ENCODE results near the gene FILIP1L.
A peak's percentile ranks its signal among the peaks of the same experiment; 100 is the strongest.
"Not testable (repeated sequence)": the region's sequence is repeated elsewhere in the genome, so short reads cannot be mapped to it uniquely, and the experiment has no call there.

Gene FILIP1L

GRCh38 chr3:100097919-100098783 is 16.1 kb downstream of the FILIP1L start:
- no peak overlapping the region for H3K4me3 ChIP-seq (replicated peaks in 1 of 2; ENCODE audit: low read depth in 2 of 2, low read length in 2 of 2)
- peak in 1 of 2 donors; percentile 37 for DNase-seq (ENCODE audit: low read depth in 2 of 2)
- no peak for TF ChIP-seq CTCF (IDR thresholded peaks at IDR 0.05; ENCODE audit: low read depth, low read length)

GRCh38 chr3:100096866-100097265 is 17.4 kb downstream of the FILIP1L start:
- no peak for TF ChIP-seq CTCF (IDR thresholded peaks at IDR 0.05; ENCODE audit: low read depth, low read length)
- no peak for DNase-seq (ENCODE audit: low read depth in 2 of 2)
- no peak overlapping the region for H3K4me3 ChIP-seq (replicated peaks in 1 of 2; ENCODE audit: low read depth in 2 of 2, low read length in 2 of 2)

GRCh38 chr3:100096286-100096685 is 18.0 kb downstream of the FILIP1L start:
- DNase-seq (ENCODE audit: low read depth in 2 of 2); H3K4me3 ChIP-seq (replicated peaks in 1 of 2; ENCODE audit: low read depth in 2 of 2, low read length in 2 of 2): not testable (repeated sequence)

GRCh38 chr3:100093831-100094230 is 20.5 kb downstream of the FILIP1L start:
- no peak for TF ChIP-seq CTCF (IDR thresholded peaks at IDR 0.05; ENCODE audit: low read depth, low read length)
- DNase-seq (ENCODE audit: low read depth in 2 of 2) = peak in 1 of 2 donors; percentile 45
- H3K4me3 ChIP-seq (replicated peaks in 1 of 2; ENCODE audit: low read depth in 2 of 2, low read length in 2 of 2) = no peak overlapping the region

- H3K4me3 ChIP-seq (replicated peaks in 1 of 2; ENCODE audit: low read depth in 2 of 2, low read length in 2 of 2) = no peak overlapping the region
- no peak for DNase-seq (ENCODE audit: low read depth in 2 of 2)
- TF ChIP-seq CTCF (IDR thresholded peaks at IDR 0.05; ENCODE audit: low read depth, low read length) = no peak
Observed at GRCh38 chr3:100090669-100091005, 23.7 kb downstream of the FILIP1L start.

GRCh38 chr3:100089812-100090668 is 24.3 kb downstream of the FILIP1L start:
- peak; percentile 82 for TF ChIP-seq CTCF (IDR thresholded peaks at IDR 0.05; ENCODE audit: low read depth, low read length)
- DNase-seq (ENCODE audit: low read depth in 2 of 2) = peak; percentile 67 to 74
- H3K4me3 ChIP-seq (replicated peaks in 1 of 2; ENCODE audit: low read depth in 2 of 2, low read length in 2 of 2) = no peak overlapping the region

- no peak overlapping the region for H3K4me3 ChIP-seq (replicated peaks in 1 of 2; ENCODE audit: low read depth in 2 of 2, low read length in 2 of 2)
- DNase-seq (ENCODE audit: low read depth in 2 of 2) = peak in 1 of 2 donors; percentile 32
- TF ChIP-seq CTCF (IDR thresholded peaks at IDR 0.05; ENCODE audit: low read depth, low read length) = no peak
Observed at GRCh38 chr3:100088735-100089368, 25.4 kb downstream of the FILIP1L start.
